ENCODE results near the gene ABHD15.

Gene ABHD15

GRCh38 chr17:29589524-29590410 lies 22.9 kb upstream of the ABHD15 start, which contains the start of gene GIT1:
GIT1 (minus strand) TSS chr17:29589648; CDS start chr17:29589378, 270 bp downstream.
- peak within 1 kb of the TSS; percentile 93 for H2AFZ ChIP-seq (ENCODE audit: low read depth)
- no peak within 1 kb of the TSS for H3K27ac ChIP-seq
- H3K27me3 ChIP-seq (ENCODE audit: insufficient read depth, low read depth), result no peaks in the 10 kb centered on the region
- no peaks in the 10 kb centered on the region for H3K36me3 ChIP-seq (ENCODE audit: insufficient read depth)
- peak within 1 kb of the TSS; percentile 46; the same call in 1 of the 2 replicates for H3K9ac ChIP-seq
- H3K4me3 ChIP-seq (IDR thresholded peaks at IDR 0.05; ENCODE audit: insufficient read depth, low read depth, low read length), result no peak within 1 kb of the TSS
- H3K79me2 ChIP-seq (ENCODE audit: insufficient read depth, low read depth), result peaks cover 16% of the 10 kb centered on the region; the same call in 1 of the 2 replicates
- H4K20me1 ChIP-seq (ENCODE audit: insufficient read depth), result no peaks in the 10 kb centered on the region
- H3K4me1 ChIP-seq (ENCODE audit: low read depth, poor library complexity, severe bottlenecking), result peaks cover 38% of the 10 kb centered on the region
- H3K4me2 ChIP-seq, result peak within 1 kb of the TSS; percentile 99
- TF ChIP-seq CTCF (conservative IDR thresholded peaks at IDR 0.05; ENCODE audit: low read depth, low read length), result no peak

- Histone ChIP-seq H3K79me2 (ENCODE audit: insufficient read depth, low read depth) (peaks cover 16% of the 10 kb centered on the region; the same call in 1 of the 2 replicates), H3K4me1 (ENCODE audit: low read depth, poor library complexity, severe bottlenecking) (peaks cover 32% of the 10 kb centered on the region)
These were observed 21.9 kb upstream of the ABHD15 start for GRCh38 chr17:29588562-29589411.

GRCh38 chr17:29588017-29588561 lies 21.3 kb upstream of the ABHD15 start:
- no peaks in the 10 kb centered on the region for H4K20me1 ChIP-seq (ENCODE audit: insufficient read depth)
- no peak overlapping the region for H3K27ac ChIP-seq
- no peak overlapping the region for H2AFZ ChIP-seq (ENCODE audit: low read depth)
- peaks cover 32% of the 10 kb centered on the region for H3K4me1 ChIP-seq (ENCODE audit: low read depth, poor library complexity, severe bottlenecking)
- peak overlapping the region; percentile 99 for H3K4me2 ChIP-seq
- no peak overlapping the region for H3K4me3 ChIP-seq (IDR thresholded peaks at IDR 0.05; ENCODE audit: insufficient read depth, low read depth, low read length)
- peaks cover 16% of the 10 kb centered on the region; the same call in 1 of the 2 replicates for H3K79me2 ChIP-seq (ENCODE audit: insufficient read depth, low read depth)
- H3K9ac ChIP-seq, result peak overlapping the region; percentile 46; the same call in 1 of the 2 replicates
- TF ChIP-seq CTCF (conservative IDR thresholded peaks at IDR 0.05; ENCODE audit: low read depth, low read length), result no peak
- H3K36me3 ChIP-seq (ENCODE audit: insufficient read depth), result no peaks in the 10 kb centered on the region
- H3K27me3 ChIP-seq (ENCODE audit: insufficient read depth, low read depth), result no peaks in the 10 kb centered on the region

More at GRCh38 chr17:29588562-29589411, 21.9 kb upstream of the ABHD15 start:
- Histone ChIP-seq H3K27me3 (ENCODE audit: insufficient read depth, low read depth) (no peaks in the 10 kb centered on the region), H3K9ac (peak overlapping the region; percentile 46; the same call in 1 of the 2 replicates), H4K20me1 (ENCODE audit: insufficient read depth) (no peaks in the 10 kb centered on the region), H2AFZ (ENCODE audit: low read depth) (peak overlapping the region; percentile 51), H3K36me3 (ENCODE audit: insufficient read depth) (no peaks in the 10 kb centered on the region), H3K4me2 (peak overlapping the region; percentile 99), H3K27ac (no peak overlapping the region), H3K4me3 (IDR thresholded peaks at IDR 0.05; ENCODE audit: insufficient read depth, low read depth, low read length) (no peak overlapping the region)
- TF ChIP-seq CTCF (conservative IDR thresholded peaks at IDR 0.05; ENCODE audit: low read depth, low read length), result no peak

- H3K79me2 ChIP-seq (ENCODE audit: insufficient read depth, low read depth), result peaks cover 16% of the 10 kb centered on the region; the same call in 1 of the 2 replicates
- H3K4me1 ChIP-seq (ENCODE audit: low read depth, poor library complexity, severe bottlenecking), result peaks cover 29% of the 10 kb centered on the region
- H3K36me3 ChIP-seq (ENCODE audit: insufficient read depth), result no peaks in the 10 kb centered on the region
- H3K27me3 ChIP-seq (ENCODE audit: insufficient read depth, low read depth), result no peaks in the 10 kb centered on the region
- H4K20me1 ChIP-seq (ENCODE audit: insufficient read depth), result no peaks in the 10 kb centered on the region
- no peak overlapping the region for H3K9ac ChIP-seq
- peak overlapping the region; percentile 99; the same call in 1 of the 2 replicates for H3K4me2 ChIP-seq
- H3K4me3 ChIP-seq (IDR thresholded peaks at IDR 0.05; ENCODE audit: insufficient read depth, low read depth, low read length), result no peak overlapping the region
- H3K27ac ChIP-seq, result no peak overlapping the region
- TF ChIP-seq CTCF (conservative IDR thresholded peaks at IDR 0.05; ENCODE audit: low read depth, low read length), result no peak
- no peak overlapping the region for H2AFZ ChIP-seq (ENCODE audit: low read depth)
These were observed 20.8 kb upstream of the ABHD15 start for GRCh38 chr17:29587591-29587990.

All from KMS-11 (cell line).